PC-3 (cell line): ENCODE results near the gene CD164L2.

ENCODE experiments used
- CTCF ChIP-seq: fragments of 300-600 bp; sonication (generic); conservative IDR thresholded peaks from 2 replicates; pipeline ENCODE4 v1.5.1; 2017; ENCODE audit warnings: antibody characterized with exemption, low read depth, mild to moderate bottlenecking, low read length
- EZH2 ChIP-seq: fragments of 300-600 bp; sonication (generic); IDR thresholded peaks from one replicate; pipeline ENCODE4 v1.6.1; 2017; ENCODE audit warnings: antibody characterized with exemption, mild to moderate bottlenecking, low read length; ENCODE audit not compliant: unreplicated experiment
- EZH2phosphoT487 ChIP-seq: fragments of 300-600 bp; sonication (generic); IDR thresholded peaks from 2 replicates; pipeline ENCODE4 v1.6.1; 2018; ENCODE audit warnings: mild to moderate bottlenecking, antibody characterized with exemption, low read length, borderline replicate concordance

GRCh38 chr1:27402349-27402754 lies 19.2 kb upstream of the CD164L2 start:
- TF ChIP-seq CTCF = peak; percentile 57
- no peak for TF ChIP-seq EZH2
- TF ChIP-seq EZH2phosphoT487 = no peak
